GM12865 (cell line): ENCODE results near the gene RBP4.

Experiments
- DNase-seq: peaks from one replicate; pipeline ENCODE4 v3.0.0; 2010; ENCODE audit warnings: low read depth
- H3K4me3 ChIP-seq: 2 replicates; pipeline ENCODE4 v1.5.1; 2011; ENCODE audit warnings: mild to moderate bottlenecking, low read depth, low read length, control low read depth
- TF ChIP-seq, protein P1 (sequence below): IDR thresholded peaks from 2 replicates; pipeline ENCODE4 v1.5.1; 2011; ENCODE audit warnings: low read length, control low read depth, low read depth, inconsistent platforms; ENCODE audit not compliant: insufficient read depth; ENCODE audit errors: missing control alignments

Gene RBP4

DNA sequence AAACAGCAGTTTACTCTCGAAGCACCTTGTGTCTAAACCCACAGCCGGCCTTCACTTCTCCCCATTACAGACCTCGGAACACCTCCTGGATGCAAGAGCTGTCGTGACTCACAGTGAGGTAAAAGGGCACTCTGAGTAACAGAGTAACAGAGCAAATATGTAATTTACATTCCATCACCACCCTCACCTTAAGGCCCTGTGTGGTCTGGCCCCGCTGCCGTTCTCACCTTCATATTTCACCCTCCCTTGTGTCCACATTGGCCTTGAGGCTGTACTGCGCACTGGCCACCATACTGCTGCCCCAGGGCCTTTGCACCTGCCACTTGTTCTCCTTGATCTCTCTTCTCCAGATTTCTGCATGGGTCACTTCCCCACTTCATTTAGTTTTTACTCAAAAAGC, 21.9 kb downstream of the RBP4 start:
- TF ChIP-seq, protein P1, sequence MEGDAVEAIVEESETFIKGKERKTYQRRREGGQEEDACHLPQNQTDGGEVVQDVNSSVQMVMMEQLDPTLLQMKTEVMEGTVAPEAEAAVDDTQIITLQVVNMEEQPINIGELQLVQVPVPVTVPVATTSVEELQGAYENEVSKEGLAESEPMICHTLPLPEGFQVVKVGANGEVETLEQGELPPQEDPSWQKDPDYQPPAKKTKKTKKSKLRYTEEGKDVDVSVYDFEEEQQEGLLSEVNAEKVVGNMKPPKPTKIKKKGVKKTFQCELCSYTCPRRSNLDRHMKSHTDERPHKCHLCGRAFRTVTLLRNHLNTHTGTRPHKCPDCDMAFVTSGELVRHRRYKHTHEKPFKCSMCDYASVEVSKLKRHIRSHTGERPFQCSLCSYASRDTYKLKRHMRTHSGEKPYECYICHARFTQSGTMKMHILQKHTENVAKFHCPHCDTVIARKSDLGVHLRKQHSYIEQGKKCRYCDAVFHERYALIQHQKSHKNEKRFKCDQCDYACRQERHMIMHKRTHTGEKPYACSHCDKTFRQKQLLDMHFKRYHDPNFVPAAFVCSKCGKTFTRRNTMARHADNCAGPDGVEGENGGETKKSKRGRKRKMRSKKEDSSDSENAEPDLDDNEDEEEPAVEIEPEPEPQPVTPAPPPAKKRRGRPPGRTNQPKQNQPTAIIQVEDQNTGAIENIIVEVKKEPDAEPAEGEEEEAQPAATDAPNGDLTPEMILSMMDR, result no peak
- no peak for DNase-seq
- no peak overlapping the region for H3K4me3 ChIP-seq

DNA sequence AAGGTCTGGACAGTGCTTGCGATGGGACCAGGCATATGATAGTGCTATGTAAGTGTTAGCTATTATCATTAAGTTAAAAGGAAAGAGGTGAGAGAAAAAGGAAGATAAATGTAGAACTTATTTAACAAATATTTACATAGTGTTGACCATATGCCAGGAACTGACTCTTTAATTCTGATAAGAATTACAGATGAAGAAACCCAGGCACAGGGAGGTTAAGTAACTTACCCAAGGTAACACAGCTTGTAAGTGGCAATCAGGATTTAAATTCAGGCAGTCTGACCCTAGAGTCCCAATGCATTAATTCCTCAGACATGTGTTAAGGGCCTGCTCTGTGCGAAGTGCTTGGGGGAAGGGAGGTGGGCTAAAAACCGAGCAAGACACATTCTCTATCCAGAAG, 23.5 kb downstream of the RBP4 start:
- TF ChIP-seq, protein P1, result no peak
- H3K4me3 ChIP-seq, result no peak overlapping the region
- no peak for DNase-seq

DNA sequence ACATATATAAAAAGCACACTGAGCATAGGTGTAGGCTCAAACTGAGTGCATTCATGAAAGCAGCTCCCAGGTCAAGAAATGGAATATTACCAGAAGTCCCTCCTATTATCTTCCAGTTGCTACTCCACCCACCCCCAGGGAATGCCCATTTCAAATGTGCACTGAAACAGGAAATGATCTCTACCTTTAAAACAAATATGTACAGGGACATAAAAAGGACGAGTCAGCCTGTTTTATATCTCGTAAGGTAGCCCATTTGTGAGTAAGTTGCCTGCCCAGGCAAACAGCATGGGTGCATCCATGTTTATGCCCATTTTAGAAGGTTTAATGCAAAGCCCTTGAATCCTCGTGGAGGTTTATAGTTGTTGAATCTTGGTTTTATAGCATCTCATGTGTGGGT, 24.1 kb downstream of the RBP4 start:
- DNase-seq, result no peak
- TF ChIP-seq, protein P1, result no peak
- no peak overlapping the region for H3K4me3 ChIP-seq

DNA sequence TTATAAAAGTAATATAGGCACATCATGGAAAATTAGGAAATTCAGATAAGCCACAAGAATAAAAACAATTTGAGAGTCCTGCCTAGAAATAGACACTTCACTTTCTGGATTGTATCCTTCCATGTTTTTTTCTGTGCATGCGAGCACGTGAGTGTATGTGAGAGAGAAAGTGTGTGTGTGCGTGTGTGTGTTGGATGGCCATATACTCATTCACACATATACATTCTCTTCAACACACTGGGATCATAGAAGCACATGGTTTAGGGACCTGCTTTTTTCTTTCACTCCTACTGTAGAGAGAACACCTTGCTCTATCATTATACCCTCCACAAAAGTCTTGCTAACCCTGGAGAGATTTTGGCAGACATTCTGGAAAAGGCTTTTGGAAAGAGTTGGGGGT, 27.1 kb downstream of the RBP4 start:
- TF ChIP-seq, protein P1, result no peak
- DNase-seq, result no peak
- no peak overlapping the region for H3K4me3 ChIP-seq

DNA sequence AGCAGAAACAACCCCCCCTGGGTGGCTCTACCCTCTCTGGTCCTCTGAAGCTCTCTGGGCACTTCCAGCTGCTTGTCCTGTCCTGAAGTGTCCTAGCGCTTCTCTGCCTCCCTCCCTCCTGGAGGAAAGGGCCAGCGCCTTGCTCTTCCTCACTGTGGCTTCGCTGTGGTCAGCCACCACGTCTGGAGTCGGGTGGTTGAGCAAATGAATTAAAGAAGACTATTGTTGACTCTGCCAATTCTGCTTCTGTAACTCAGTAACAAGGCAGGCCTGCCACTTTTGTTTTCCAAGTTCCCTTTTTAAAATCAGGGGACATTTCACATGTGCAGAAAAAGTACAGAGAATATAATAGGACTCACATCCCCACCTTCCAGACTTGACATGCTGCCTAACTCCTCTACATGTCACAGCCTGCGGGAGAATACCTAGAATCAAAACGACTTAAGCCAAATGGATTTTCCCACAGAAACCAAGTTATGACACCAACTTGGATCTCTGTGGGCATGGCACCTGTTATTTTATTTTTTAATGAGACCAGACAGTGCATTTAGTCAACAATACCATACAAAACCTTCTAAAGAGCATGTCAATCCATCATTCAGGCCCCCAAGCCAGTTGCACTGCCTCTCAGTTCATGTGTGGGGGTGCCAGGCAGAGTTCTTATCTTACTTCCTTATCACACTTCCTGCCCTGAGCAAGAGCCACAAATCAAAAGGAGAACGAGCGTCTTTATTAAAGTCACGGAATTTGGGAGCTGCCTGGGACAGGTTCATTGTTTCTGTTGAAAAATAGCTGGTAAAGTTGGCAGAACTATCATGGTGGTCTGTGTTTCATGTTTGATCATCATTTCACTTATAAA, 27.8 kb downstream of the RBP4 start:
- TF ChIP-seq, protein P1, result no peak
- H3K4me3 ChIP-seq, result no peak overlapping the region
- DNase-seq, result no peak

DNA sequence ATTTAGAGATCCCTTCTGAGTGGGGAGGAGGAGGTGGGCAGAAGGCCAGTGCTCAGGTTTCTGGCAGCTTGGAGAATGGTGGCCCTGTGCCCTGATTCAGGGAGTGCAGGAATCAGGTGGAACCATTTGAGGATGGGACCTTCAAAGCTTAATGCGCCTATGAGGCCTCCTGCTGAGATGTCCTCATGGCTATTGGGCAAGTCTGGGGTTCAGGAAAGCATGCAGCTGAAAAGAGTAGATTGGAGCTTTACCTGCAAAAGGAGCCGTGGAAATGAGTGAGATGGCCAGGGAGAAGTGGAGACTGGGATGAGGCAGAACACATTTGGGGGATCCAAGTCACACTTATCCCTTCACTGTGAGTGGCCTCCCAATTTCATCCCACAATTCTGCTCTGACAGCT, 28.4 kb downstream of the RBP4 start:
- H3K4me3 ChIP-seq, result no peak overlapping the region
- TF ChIP-seq, protein P1, result no peak
- DNase-seq, result no peak

DNA sequence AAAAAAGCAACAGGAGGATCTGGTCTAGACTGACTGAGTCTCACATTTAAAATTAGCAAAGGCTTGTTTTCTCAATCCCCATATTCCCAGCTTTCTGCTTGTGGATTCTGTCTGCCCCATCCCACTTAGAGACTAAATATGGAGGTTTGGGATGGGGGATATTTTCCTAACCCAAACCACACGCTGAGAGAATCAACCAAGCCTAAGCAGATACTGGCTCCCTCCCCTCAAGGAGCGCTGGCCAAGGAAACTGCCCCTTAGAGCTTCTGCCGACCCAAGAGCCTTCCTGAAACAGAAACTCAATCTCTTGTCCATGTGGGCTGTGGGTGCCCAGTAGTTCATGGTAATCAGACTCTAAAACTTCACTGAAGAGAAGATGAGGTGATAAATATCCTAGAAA, 30.7 kb downstream of the RBP4 start:
- no peak overlapping the region for H3K4me3 ChIP-seq
- TF ChIP-seq, protein P1, result no peak
- no peak for DNase-seq
